ENCODE measurements around the gene ASCC3.

DNA sequence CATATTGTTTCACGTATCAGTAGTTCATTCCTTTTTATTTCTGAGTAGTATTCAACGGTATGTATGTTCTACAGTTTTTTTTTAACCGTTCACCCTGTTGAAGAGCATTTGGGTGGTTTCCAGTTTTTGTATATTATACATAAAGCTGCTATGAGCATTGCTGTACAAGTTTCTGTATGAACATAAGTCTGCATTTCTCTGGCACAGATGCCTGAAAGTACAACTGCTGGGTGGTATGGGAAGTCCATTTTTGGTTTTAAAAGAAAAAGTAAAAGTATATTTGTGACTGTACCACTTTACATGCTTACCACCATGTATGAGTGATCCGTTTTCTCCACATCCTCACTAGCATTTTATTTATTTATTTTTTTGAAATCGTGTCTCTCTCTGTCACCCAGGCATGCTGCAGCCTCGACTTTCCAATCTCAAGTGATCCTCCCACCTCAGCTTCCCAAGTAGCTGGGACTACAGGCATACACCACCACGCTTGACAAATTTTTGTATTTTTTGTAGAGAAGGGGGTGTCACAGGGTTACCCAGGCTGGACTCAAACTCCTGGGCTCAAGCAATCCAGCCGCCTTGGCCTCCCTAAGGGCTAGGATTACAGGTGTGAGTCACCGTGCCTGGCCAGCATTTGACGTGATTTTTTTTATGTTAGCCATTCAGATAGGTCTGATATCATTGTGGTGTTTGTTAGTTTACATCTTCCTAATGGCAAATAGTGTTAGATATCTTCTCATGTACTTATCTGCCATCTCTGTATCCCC lies 405.4 kb downstream of the ASCC3 start:
- TF ChIP-seq EP300 (IDR thresholded peaks at IDR 0.05; ENCODE audit: low read depth) (no peak), POLR2A (IDR thresholded peaks at IDR 0.05) (no peak), CTCF (IDR thresholded peaks at IDR 0.05) (no peak), POLR2AphosphoS5 (IDR thresholded peaks at IDR 0.05) (no peak)

Measured in transverse colon (tissue), 4 donors.